Left renal pelvis (tissue), 4 donors: ENCODE data around the gene CDH13. TPM values are rescaled to one million over a fixed set of nuclear protein-coding genes. Genes with fewer than 3 reads are reported as not detected.

Experiments
- DNase-seq, 4 donors: peaks; one replicate each; pipeline ENCODE4 v3.0.0-alpha.2; 2013; ENCODE audit warnings: low read depth in 4 of 4, low spot score in 3 of 4
- polyA plus RNA-seq, 4 donors: library from polyadenylated mRNA; unstranded; fragments of 120-200 nt; gene quantifications; one replicate each; pipeline ENCODE4 v1.2.1, GENCODE V29; 2013; ENCODE audit not compliant: insufficient read length in 4 of 4

CDH13 gene
- polyA plus RNA-seq, 4 donors: 4.9 to 18.0 (median 11.3) TPM

GRCh38 chr16:82649766-82650165 is 23.0 kb downstream of the CDH13 start:
- DNase-seq: no peak

GRCh38 chr16:82650804-82651203 is 24.0 kb downstream of the CDH13 start:
- DNase-seq: no peak

GRCh38 chr16:82651921-82652601 is 25.3 kb downstream of the CDH13 start:
- DNase-seq: no peak

DNA sequence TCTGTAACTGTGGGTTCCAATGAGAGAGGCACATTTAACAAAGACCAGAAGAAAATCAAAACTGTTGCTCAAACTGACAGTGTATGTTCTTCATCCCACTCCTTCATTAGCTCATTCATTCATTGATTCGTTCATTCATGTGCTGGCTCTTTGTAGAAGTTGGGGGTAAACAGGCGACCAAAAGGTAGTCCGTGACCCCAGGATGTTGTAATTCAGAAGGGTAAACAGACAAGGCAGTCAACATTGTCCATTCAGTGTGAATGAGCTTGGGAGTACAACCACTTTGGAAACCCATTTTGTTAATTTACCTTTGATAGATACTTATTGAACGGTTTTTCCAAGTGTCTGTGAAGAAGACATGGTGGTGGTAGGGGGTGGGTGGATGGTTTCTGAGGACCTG is 26.1 kb downstream of the CDH13 start:
- DNase-seq: no peak

- DNase-seq: no peak
Observed at GRCh38 chr16:82653550-82654511, 27.1 kb downstream of the CDH13 start.

DNA sequence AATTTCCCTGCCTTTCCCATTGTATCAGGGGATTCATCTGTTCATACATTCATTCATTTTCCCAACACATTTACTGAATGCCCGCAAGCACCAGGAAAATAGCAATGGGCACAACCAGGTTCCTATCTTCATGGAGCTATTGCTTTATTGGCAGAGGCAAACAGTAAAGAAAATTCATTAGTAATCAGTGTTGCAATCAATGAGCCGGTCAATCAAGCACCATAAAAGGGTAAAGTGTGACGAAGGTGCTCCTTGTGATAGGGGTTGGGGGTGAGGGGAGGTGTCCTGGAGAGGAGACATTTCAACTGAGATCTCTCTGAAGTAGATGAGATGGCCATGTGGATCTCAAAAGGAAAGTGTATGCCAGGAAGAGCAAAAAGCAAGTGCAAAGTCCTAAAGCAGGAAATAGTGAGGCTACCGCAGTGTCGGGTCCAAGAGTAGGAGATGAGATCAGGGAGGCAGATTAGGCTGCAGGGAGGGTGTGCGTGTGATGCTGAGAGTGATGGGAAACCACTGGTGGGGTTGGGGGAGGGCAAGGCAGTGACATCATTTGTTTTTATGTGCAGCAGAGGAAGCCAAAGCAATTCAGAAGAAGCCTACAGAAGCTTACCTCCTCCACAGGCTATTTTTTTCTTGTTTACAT is 28.4 kb downstream of the CDH13 start:
- DNase-seq: no peak

DNA sequence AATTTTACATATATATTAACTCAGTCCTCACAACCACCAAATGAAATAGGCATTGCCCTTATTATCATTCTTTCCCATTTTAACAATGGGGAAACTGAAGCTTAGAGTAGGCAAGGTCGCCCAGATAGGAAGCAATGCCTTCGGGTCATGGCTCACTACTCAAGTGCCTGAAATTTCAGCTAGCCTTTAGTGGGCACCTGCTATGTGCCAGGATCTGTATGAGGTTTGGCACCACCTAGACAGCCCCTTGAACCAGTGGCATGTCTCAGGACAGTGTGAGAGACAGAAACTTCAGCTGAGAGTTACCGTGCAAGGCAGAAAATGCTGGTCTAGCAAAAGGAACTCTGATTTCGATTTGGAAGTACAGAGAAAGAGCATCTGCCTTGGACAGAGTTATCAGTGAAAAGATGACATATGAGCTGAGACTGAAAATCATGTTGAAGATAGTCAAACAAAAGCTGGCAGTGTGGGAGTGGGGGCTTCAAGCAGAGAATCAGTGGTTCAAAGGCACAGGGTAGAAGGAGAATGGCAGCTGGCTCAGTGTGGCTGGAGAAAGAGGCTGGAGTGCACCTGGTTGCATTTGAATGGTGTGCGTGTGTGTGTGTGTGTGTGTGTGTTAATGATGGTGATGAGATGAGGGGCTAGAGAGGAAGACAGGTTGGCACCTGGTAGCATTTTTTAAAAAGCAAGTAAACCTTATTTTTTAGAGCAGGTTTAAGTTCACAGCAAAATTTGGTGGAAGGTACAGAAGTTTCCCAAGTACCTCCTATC is 29.1 kb downstream of the CDH13 start:
- no peak for DNase-seq

- DNase-seq: no peak
Observed at GRCh38 chr16:82657239-82657638, 30.5 kb downstream of the CDH13 start.

GRCh38 chr16:82657786-82658185 is 31.0 kb downstream of the CDH13 start:
- no peak for DNase-seq

DNA sequence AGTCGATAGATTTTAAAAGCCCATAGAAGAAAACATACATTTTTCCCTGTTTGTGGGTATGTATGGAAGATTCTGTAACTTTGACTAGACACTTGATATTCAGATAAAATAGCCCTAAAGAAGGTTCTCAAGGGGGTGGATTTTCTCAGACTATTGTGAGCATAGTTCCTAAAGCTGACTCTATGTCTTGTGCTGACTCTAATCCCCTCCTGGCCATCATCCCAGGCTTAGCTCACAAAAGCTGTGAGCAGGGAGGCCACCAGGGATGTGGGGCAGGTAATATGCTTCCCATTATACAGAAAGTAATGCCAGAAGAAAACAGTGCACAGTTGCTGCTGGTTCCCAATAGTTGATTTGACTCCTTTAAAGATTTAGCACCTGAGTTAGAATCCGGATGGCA is 32.0 kb downstream of the CDH13 start:
- DNase-seq: no peak

DNA sequence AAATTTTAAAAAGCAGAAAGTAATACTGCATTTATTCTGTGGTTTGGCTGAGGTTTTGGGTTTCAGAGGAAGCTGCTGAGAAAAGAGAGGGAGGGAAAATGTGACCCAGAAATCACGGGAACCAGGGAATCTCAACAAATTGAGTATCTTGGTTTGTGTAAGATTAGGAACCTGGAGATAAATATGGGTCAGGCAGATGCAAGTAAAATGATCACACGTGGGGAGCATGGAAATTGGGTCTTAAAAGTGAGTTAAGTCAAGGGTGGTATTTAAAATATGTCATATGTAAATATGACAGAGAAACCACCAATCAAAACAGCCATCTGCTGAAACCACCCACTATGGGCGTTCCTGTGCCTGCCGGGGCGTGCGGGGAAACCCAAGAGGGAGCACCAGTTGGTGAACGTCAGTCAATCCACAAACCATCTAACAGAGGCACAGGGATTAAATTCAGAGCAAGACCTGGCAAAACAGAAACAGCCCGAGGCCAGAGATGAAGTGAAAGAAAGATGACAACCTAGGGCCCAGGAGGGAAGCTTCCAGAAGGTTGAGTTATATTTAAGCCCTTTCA is 33.4 kb downstream of the CDH13 start:
- no peak for DNase-seq

GRCh38 chr16:82660966-82661365 is 34.2 kb downstream of the CDH13 start:
- no peak for DNase-seq

DNA sequence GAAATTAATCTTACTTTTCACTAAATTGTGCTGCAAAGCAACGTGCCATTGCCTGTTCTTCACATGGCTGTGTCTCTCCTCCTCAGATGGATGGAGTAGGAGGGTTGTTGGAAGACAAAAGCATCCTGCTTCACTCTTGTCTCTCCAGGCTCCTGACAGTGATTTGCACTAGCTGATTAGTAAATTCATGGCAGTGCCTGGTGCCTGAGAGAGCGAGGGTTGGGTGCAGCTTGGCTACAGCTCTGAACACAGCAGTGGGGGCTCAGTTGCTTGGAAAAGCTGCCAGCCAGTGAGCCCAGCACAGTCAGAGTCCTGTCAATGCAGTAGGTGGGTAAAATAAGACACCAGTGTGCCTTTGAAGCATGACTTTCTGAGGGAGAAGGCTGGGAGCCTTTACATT is 37.4 kb downstream of the CDH13 start:
- DNase-seq: no peak

- no peak for DNase-seq
Observed at GRCh38 chr16:82665025-82665424, 38.3 kb downstream of the CDH13 start.

- DNase-seq: no peak
Observed at GRCh38 chr16:82667437-82667836, 40.7 kb downstream of the CDH13 start.

DNA sequence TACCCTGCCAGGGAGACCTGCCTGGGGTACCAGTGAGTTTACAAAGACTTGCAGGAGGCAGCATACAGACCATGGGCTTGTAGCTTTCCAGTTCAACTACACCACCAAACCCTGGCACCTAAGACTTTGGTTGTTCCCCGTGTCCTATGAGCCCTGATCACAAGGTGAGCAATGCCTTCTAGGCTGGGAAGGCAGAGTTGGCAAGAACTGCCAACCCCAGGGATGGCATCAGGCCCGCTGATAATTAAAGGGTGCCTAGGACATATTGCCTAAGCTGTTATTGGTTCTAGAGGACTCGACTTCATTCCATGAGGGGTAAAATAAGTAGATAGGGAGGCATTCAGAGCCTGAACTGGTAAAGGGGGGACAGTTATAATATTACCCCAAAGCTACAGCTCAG is 41.3 kb downstream of the CDH13 start:
- no peak for DNase-seq

DNA sequence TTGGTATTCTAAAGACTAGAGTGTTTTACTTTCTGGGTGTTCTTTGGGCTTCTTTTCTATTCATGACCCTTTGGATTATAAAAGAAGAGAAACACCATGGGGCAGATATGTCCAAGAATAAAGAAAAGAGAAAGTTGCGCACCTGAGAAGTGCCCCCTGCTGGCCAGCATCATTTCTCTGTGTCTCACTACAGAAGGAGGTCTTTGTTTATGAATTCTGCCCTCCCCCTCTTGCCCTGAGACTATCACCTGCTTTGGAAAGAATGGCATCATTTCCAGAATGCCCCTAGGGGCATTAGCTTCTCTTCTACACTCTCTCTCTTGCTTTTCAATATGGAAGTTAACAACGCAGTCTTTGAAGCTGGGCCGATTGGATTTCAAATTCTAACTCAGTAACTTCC is 45.0 kb downstream of the CDH13 start:
- DNase-seq: no peak

- no peak for DNase-seq
Observed at GRCh38 chr16:82672676-82673075, 45.9 kb downstream of the CDH13 start.

GRCh38 chr16:82675300-82675699 is 48.5 kb downstream of the CDH13 start:
- no peak for DNase-seq

GRCh38 chr16:82681592-82681991 is 54.8 kb downstream of the CDH13 start:
- no peak for DNase-seq
